Osteocyte (in vitro differentiated cells): ENCODE data around the gene ALDH16A1. TPM values are rescaled to one million over a fixed set of nuclear protein-coding genes. Genes with fewer than 3 reads are reported as not detected.

Source experiments
- DNase-seq: peaks from one replicate; pipeline ENCODE4 v3.0.0; 2021; ENCODE audit warnings: mixed read lengths; ENCODE audit not compliant: unreplicated experiment; ENCODE audit errors: extremely low spot score
- H3K27ac Mint-ChIP-seq: one replicate; pipeline ENCODE4 v1.8.0; 2021; ENCODE audit warnings: mild to moderate bottlenecking, mixed read lengths; ENCODE audit not compliant: unreplicated experiment
- H3K27me3 Mint-ChIP-seq: one replicate; pipeline ENCODE4 v1.8.0; 2021; ENCODE audit warnings: mixed read lengths; ENCODE audit not compliant: unreplicated experiment
- H3K36me3 Mint-ChIP-seq: one replicate; pipeline ENCODE4 v1.8.0; 2021; ENCODE audit warnings: mixed read lengths; ENCODE audit not compliant: unreplicated experiment
- H3K4me1 Mint-ChIP-seq: one replicate; pipeline ENCODE4 v1.8.0; 2021; ENCODE audit warnings: mixed read lengths; ENCODE audit not compliant: unreplicated experiment
- H3K4me3 Mint-ChIP-seq: one replicate; pipeline ENCODE4 v1.8.0; 2021; ENCODE audit warnings: mild to moderate bottlenecking, moderate library complexity, mixed read lengths; ENCODE audit not compliant: unreplicated experiment
- H3K9me3 Mint-ChIP-seq: one replicate; pipeline ENCODE4 v1.8.0; 2021; ENCODE audit warnings: mixed read lengths; ENCODE audit not compliant: unreplicated experiment
- CTCF ChIP-seq: fragments of 200-600 bp; sonication (generic); IDR thresholded peaks from 2 replicates; pipeline ENCODE4 v1.5.0; 2021; ENCODE audit warnings: antibody characterized with exemption, mild to moderate bottlenecking, moderate library complexity
- total RNA-seq: library from RNA; stranded (reverse); gene quantifications from 2 replicates; pipeline ENCODE4 v1.2.1, GENCODE V29; 2021

ALDH16A1 gene
- total RNA-seq, 1 donor from 2014 or later = 31.8 TPM

- no peak overlapping the region for H3K4me3 Mint-ChIP-seq
- H3K27ac Mint-ChIP-seq = no peak overlapping the region
- no peak for TF ChIP-seq CTCF
- H3K27me3 Mint-ChIP-seq = no peaks in the 10 kb centered on the region
- H3K9me3 Mint-ChIP-seq = no peaks in the 10 kb centered on the region
- H3K36me3 Mint-ChIP-seq = no peaks in the 10 kb centered on the region
- no peak for DNase-seq
- H3K4me1 Mint-ChIP-seq = no peaks in the 10 kb centered on the region
These were observed 9.5 kb downstream of the ALDH16A1 start for GRCh38 chr19:49462492-49462891.

- no peak for DNase-seq
- Mint-ChIP-seq H3K4me1 (peaks cover 6% of the 10 kb centered on the region), H3K27ac (no peak overlapping the region), H3K27me3 (no peaks in the 10 kb centered on the region), H3K9me3 (no peaks in the 10 kb centered on the region), H3K36me3 (peaks cover 3% of the 10 kb centered on the region), H3K4me3 (no peak overlapping the region)
- TF ChIP-seq CTCF = no peak
These were observed 11.1 kb downstream of the ALDH16A1 start for GRCh38 chr19:49463960-49464740.

GRCh38 chr19:49465371-49465770 lies 12.3 kb downstream of the ALDH16A1 start:
- Mint-ChIP-seq H3K4me3 (no peak overlapping the region), H3K9me3 (no peaks in the 10 kb centered on the region), H3K27me3 (no peaks in the 10 kb centered on the region), H3K4me1 (peaks cover 7% of the 10 kb centered on the region), H3K36me3 (peaks cover 3% of the 10 kb centered on the region), H3K27ac (no peak overlapping the region)
- no peak for DNase-seq
- no peak for TF ChIP-seq CTCF

GRCh38 chr19:49468199-49468598 lies 15.2 kb downstream of the ALDH16A1 start:
- Mint-ChIP-seq H3K27ac (peak overlapping the region; percentile 98), H3K9me3 (no peaks in the 10 kb centered on the region), H3K4me1 (peaks cover 8% of the 10 kb centered on the region), H3K4me3 (no peak overlapping the region), H3K36me3 (peaks cover 3% of the 10 kb centered on the region), H3K27me3 (no peaks in the 10 kb centered on the region)
- no peak for TF ChIP-seq CTCF
- no peak for DNase-seq

DNA sequence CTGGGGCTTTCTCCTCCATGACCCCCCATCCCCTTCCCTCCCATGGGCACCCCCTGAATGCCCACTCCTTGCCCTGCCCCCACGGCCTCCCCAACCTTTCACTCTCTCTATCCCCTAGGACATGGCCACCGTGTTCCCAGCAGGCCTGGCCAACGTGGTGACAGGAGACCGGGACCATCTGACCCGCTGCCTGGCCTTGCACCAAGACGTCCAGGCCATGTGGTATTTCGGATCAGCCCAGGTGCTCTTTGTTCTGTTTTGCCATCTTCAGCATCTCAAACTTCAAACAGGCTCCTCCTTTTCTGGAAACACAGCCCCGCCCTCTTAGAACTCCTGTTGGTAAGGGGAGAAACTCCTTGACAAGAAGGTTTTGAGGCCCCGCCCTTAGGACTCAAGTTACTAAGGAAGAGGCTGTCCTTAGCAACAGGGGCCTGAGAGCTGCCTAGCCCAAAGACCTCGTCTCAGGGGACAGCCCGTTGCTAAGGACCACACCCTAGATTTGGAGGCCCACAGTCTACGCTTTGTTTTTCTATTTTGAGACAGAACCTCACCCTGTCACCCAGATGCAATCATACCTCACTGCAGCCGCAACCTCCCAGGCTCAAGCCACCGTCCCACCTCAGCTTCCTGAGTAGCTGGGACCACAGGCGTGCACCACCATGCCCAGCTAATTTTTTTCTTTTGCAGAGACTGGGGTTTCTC lies 15.9 kb downstream of the ALDH16A1 start:
- H3K36me3 Mint-ChIP-seq = peaks cover 3% of the 10 kb centered on the region
- no peak for TF ChIP-seq CTCF
- no peaks in the 10 kb centered on the region for H3K27me3 Mint-ChIP-seq
- H3K27ac Mint-ChIP-seq = peak overlapping the region; percentile 98
- peak; percentile 90 for DNase-seq
- H3K4me3 Mint-ChIP-seq = peak overlapping the region; percentile 47
- no peaks in the 10 kb centered on the region for H3K9me3 Mint-ChIP-seq
- peaks cover 13% of the 10 kb centered on the region for H3K4me1 Mint-ChIP-seq
